AG04450 (cell line): ENCODE results near the gene FDPS. TPM values are rescaled to one million over a fixed set of nuclear protein-coding genes. Genes with fewer than 3 reads are reported as not detected.

ENCODE experiments used
- CTCF ChIA-PET: fragments of 300-600, 350-600 bp; formaldehyde crosslinking; extraction: SDS; loops from one replicate; lab custom pipeline; 2022; ENCODE audit warnings: antibody characterized with exemption, inconsistent platforms; lab: Charles Lee
- POLR2A ChIA-PET: fragments of 350-600 bp; formaldehyde crosslinking; extraction: SDS; loops from one replicate; lab custom pipeline; 2021; ENCODE audit warnings: antibody characterized with exemption, inconsistent platforms; lab: Yijun Ruan, JAX
- DNase-seq: peaks from one replicate; pipeline ENCODE4 v3.0.0-alpha.2; 2011; ENCODE audit warnings: low read depth, low spot score
- H3K27ac ChIP-seq: one replicate; pipeline ENCODE4 v1.5.1; 2012; ENCODE audit warnings: low read depth, low read length, control low read depth
- H3K27me3 ChIP-seq: one replicate; pipeline ENCODE4 v1.6.0; 2012; ENCODE audit warnings: low read length; ENCODE audit not compliant: control insufficient read depth, insufficient read depth
- H3K4me3 ChIP-seq: 2 replicates; pipeline ENCODE4 v1.5.1; 2011; ENCODE audit warnings: mild to moderate bottlenecking, low read depth, low read length, control low read depth
- H3K9me3 ChIP-seq: 2 replicates; pipeline ENCODE4 v1.5.1; 2012; ENCODE audit warnings: low read length; ENCODE audit not compliant: control insufficient read depth, insufficient read depth
- CTCF ChIP-seq: IDR thresholded peaks from 2 replicates; pipeline ENCODE4 v1.5.1; 2011; ENCODE audit warnings: low read depth, low read length, control low read depth, inconsistent platforms
- polyA plus RNA-seq: library from polyadenylated mRNA; depleted of rRNA; stranded (reverse); fragments of >200 nt; gene quantifications from 2 replicates; pipeline ENCODE4 v1.2.3, GENCODE V29; 2011

The FDPS gene
- polyA plus RNA-seq, 1 experiment, result 140 TPM

- H3K27ac ChIP-seq, result peak overlapping the region; percentile 82
- no peaks in the 10 kb centered on the region; the same call in 1 of the 2 replicates for H3K9me3 ChIP-seq
- POLR2A ChIA-PET, result interaction anchor here (0.6 to 2.6 kb wide), 6 partner anchors 15 to 348 kb away, joined by 3 to 11 read pairs (median 3); partner anchors contain the start of genes CLK2 and FDPS
- no peak for TF ChIP-seq CTCF
- H3K27me3 ChIP-seq, result no peaks in the 10 kb centered on the region
- peak overlapping the region; percentile 82 for H3K4me3 ChIP-seq
- CTCF ChIA-PET, result interaction anchor here (0.5 to 3.2 kb wide), 14 partner anchors 11 to 341 kb away, joined by 3 to 62 read pairs (median 4); partner anchors contain the start of genes FDPS and HCN3
- DNase-seq, result peak; percentile 66
Observed at GRCh38 chr1:155323729-155324036, 15.0 kb downstream of the FDPS start.

GRCh38 chr1:155324037-155324716, 15.5 kb downstream of the FDPS start:
- DNase-seq, result peak; percentile 89
- H3K27ac ChIP-seq, result peak overlapping the region; percentile 82
- CTCF ChIA-PET, result interaction anchor here (0.5 to 3.2 kb wide), 12 partner anchors 10 to 340 kb away, joined by 3 to 62 read pairs (median 4); partner anchors contain the start of gene FDPS
- POLR2A ChIA-PET, result interaction anchor here (0.6 to 2.6 kb wide), 6 partner anchors 16 to 349 kb away, joined by 3 to 11 read pairs (median 3); partner anchors contain the start of genes CLK2 and FDPS
- no peaks in the 10 kb centered on the region; the same call in 1 of the 2 replicates for H3K9me3 ChIP-seq
- peak overlapping the region; percentile 82 for H3K4me3 ChIP-seq
- no peaks in the 10 kb centered on the region for H3K27me3 ChIP-seq
- no peak for TF ChIP-seq CTCF

GRCh38 chr1:155324717-155325602, 16.3 kb downstream of the FDPS start:
- peak; percentile 54 for TF ChIP-seq CTCF
- ChIA-PET CTCF (interaction anchor here (1.0 to 3.2 kb wide), 2 partner anchors 74 kb away, joined by 8 to 62 read pairs; no protein-coding TSS in a partner anchor), POLR2A (interaction anchor here (0.6 kb wide), 1 partner anchor 32 kb away, joined by 7 read pairs; no protein-coding TSS in a partner anchor)
- Histone ChIP-seq H3K27me3 (no peaks in the 10 kb centered on the region), H3K4me3 (peak overlapping the region; percentile 82), H3K27ac (peak overlapping the region; percentile 52), H3K9me3 (no peaks in the 10 kb centered on the region; the same call in 1 of the 2 replicates)
- no peak for DNase-seq

- POLR2A ChIA-PET, result interaction anchor here (0.6 kb wide), 1 partner anchor 31 kb away, joined by 7 read pairs; no protein-coding TSS in a partner anchor
- H3K27me3 ChIP-seq, result no peaks in the 10 kb centered on the region
- peak overlapping the region; percentile 39 for H3K27ac ChIP-seq
- peak overlapping the region; percentile 82 for H3K4me3 ChIP-seq
- H3K9me3 ChIP-seq, result no peaks in the 10 kb centered on the region; the same call in 1 of the 2 replicates
- TF ChIP-seq CTCF, result no peak
- CTCF ChIA-PET, result interaction anchor here (1.0 kb wide), 1 partner anchor 75 kb away, joined by 8 read pairs; no protein-coding TSS in a partner anchor
- DNase-seq, result no peak
Observed at GRCh38 chr1:155325603-155325893, 16.9 kb downstream of the FDPS start.
